ENCODE data around the gene B3GLCT.

- TF ChIP-seq CTCF (IDR thresholded peaks at IDR 0.05; ENCODE audit: insufficient read depth, low read depth, low read length) (no peak), EZH2 (IDR thresholded peaks at IDR 0.05; ENCODE audit: insufficient read depth, low read length) (no peak)
Measured at GRCh38 chr13:31367410-31367809, 167.6 kb downstream of the B3GLCT start.

All from astrocyte (in vitro differentiated cells and primary cell).